ENCODE results near the gene SORCS2. TPM values are rescaled to one million over a fixed set of nuclear protein-coding genes. Genes with fewer than 3 reads are reported as not detected.
A peak's percentile ranks its signal among the peaks of the same experiment; 100 is the strongest.

Gene SORCS2
- total RNA-seq, 6 donors from 2014 or later: 2.2 to 28.3 (median 7.2) TPM

- Histone ChIP-seq H3K27me3 (no peaks in the 10 kb centered on the region), H3K36me3 (no peaks in the 10 kb centered on the region)
- ATAC-seq (ENCODE audit: low FRiP score in 2 of 2): no peak
These were observed 266.1 kb downstream of the SORCS2 start for GRCh38 chr4:7458477-7458876.

DNA sequence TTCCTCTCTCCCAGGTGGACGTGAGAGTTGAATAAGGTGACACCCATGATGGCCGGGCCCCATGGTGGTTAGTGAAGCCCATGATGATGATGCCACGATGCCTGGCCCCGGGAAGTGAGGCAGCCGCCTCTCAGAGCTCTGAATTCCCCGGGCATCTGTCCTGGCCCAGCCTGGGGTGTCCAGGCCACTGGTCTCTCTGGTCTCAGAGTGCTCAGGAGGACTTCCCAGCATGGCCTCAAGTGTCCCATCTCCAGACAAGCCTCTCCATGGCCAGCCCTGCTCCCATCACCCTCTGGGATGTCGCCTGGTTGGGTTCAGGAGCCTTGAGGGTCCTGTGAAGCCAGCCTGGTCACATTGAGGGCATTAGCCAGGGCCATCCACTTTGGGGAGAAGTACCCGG, 267.1 kb downstream of the SORCS2 start:
- H3K27me3 ChIP-seq: no peaks in the 10 kb centered on the region
- no peaks in the 10 kb centered on the region for H3K9me3 ChIP-seq
- no peak overlapping the region for H3K4me3 ChIP-seq
- TF ChIP-seq POLR2A (IDR thresholded peaks at IDR 0.05) (no peak), POLR2AphosphoS5 (IDR thresholded peaks at IDR 0.05) (no peak), EP300 (IDR thresholded peaks at IDR 0.05) (no peak), CTCF (IDR thresholded peaks at IDR 0.05) (no peak)
- 88% methylated on average over 8 of the region's 8 CpGs; no CpG with 5 or more reads in 1 of the 2 donors for WGBS, 2 donors
- no peaks in the 10 kb centered on the region for H3K36me3 ChIP-seq
- no peaks in the 10 kb centered on the region for H3K4me1 ChIP-seq
- no peak overlapping the region for H3K27ac ChIP-seq
- DNase-seq: no peak
- ATAC-seq (ENCODE audit: low FRiP score in 2 of 2): no peak

More at GRCh38 chr4:7458477-7458876, 266.1 kb downstream of the SORCS2 start:
- H3K4me1 ChIP-seq: no peaks in the 10 kb centered on the region
- no peaks in the 10 kb centered on the region for H3K9me3 ChIP-seq
- no peak for TF ChIP-seq CTCF (IDR thresholded peaks at IDR 0.05)
- TF ChIP-seq POLR2A (IDR thresholded peaks at IDR 0.05): no peak
- TF ChIP-seq POLR2AphosphoS5 (IDR thresholded peaks at IDR 0.05): no peak
- no peak for TF ChIP-seq EP300 (IDR thresholded peaks at IDR 0.05)
- no peak for DNase-seq
- 85 to 100% methylated on average over 4 of the region's 4 CpGs for WGBS, 2 donors
- no peak overlapping the region for H3K27ac ChIP-seq
- no peak overlapping the region for H3K4me3 ChIP-seq

GRCh38 chr4:7460566-7460965, 268.2 kb downstream of the SORCS2 start:
- ATAC-seq (ENCODE audit: low FRiP score in 2 of 2) (no peak), DNase-seq (no peak)
- Histone ChIP-seq H3K4me1 (no peaks in the 10 kb centered on the region), H3K27me3 (no peaks in the 10 kb centered on the region), H3K27ac (no peak overlapping the region), H3K9me3 (peaks cover 0 to under 1% (median 0%) of the 10 kb centered on the region in 4 donors), H3K36me3 (no peaks in the 10 kb centered on the region), H3K4me3 (no peak overlapping the region)
- TF ChIP-seq POLR2AphosphoS5 (IDR thresholded peaks at IDR 0.05) (no peak), CTCF (IDR thresholded peaks at IDR 0.05) (no peak), EP300 (IDR thresholded peaks at IDR 0.05) (no peak), POLR2A (IDR thresholded peaks at IDR 0.05) (no peak)
- WGBS, 2 donors: 56 to 58% methylated on average over 17 of the region's 17 CpGs

DNA sequence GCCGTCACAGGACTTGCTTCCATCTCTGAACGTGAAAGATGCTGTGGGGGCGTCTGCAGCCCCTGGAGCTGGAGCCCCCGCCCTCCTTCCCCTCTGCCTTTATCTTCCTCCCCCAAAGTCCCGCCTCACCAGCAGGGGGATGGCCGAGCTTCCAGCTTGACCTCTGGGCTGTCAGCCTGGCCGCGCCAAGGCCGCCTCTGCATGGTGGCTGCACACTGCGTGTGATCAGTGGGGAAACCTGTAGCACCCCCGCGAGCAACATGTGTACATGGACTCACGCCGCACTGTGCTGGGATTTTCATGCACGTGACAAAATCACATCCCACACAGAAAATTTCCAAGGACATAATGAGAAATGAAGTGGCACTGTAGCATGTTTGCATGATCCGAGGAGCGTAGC, 268.9 kb downstream of the SORCS2 start:
- Histone ChIP-seq H3K4me3 (no peak overlapping the region), H3K27ac (no peak overlapping the region), H3K4me1 (no peaks in the 10 kb centered on the region), H3K27me3 (no peaks in the 10 kb centered on the region), H3K9me3 (peaks cover 0 to 6% (median 1%) of the 10 kb centered on the region in 4 donors), H3K36me3 (no peaks in the 10 kb centered on the region)
- TF ChIP-seq CTCF (IDR thresholded peaks at IDR 0.05) (no peak), POLR2AphosphoS5 (IDR thresholded peaks at IDR 0.05) (no peak), EP300 (IDR thresholded peaks at IDR 0.05) (no peak), POLR2A (IDR thresholded peaks at IDR 0.05) (no peak)
- 54 to 64% methylated on average over 17 of the region's 17 CpGs for WGBS, 2 donors
- ATAC-seq (ENCODE audit: low FRiP score in 2 of 2) (no peak), DNase-seq (peak in 1 of 2 donors; percentile 66)

GRCh38 chr4:7462509-7462971, 270.2 kb downstream of the SORCS2 start:
- WGBS, 2 donors: 52 to 70% methylated on average over 7 to 11 of the region's 11 CpGs
- ATAC-seq (ENCODE audit: low FRiP score in 2 of 2): no peak
- TF ChIP-seq POLR2AphosphoS5 (IDR thresholded peaks at IDR 0.05) (no peak), CTCF (IDR thresholded peaks at IDR 0.05) (peak in 1 of 6 experiments; percentile 14)

More at GRCh38 chr4:7462509-7462971, 270.2 kb downstream of the SORCS2 start:
- Histone ChIP-seq H3K36me3 (no peaks in the 10 kb centered on the region), H3K9me3 (peaks cover 0 to 7% (median 1%) of the 10 kb centered on the region in 4 donors), H3K4me3 (no peak overlapping the region), H3K4me1 (no peaks in the 10 kb centered on the region), H3K27ac (no peak overlapping the region), H3K27me3 (no peaks in the 10 kb centered on the region)
- DNase-seq: peak in 1 of 2 donors; percentile 25
